HG02970 (cell line): ENCODE measurements around the gene ZNF516.

ENCODE experiments used
- ATAC-seq: cut with Tn5 transposase; IDR thresholded peaks from one replicate; pipeline ENCODE4 v1.9.1; 2021; ENCODE audit warnings: mild to moderate bottlenecking, moderate library complexity, moderate number of reproducible peaks; ENCODE audit not compliant: unreplicated experiment, low FRiP score

ZNF516 gene

GRCh38 chr18:76445275-76445674, 49.8 kb downstream of the ZNF516 start:
- ATAC-seq = no peak

GRCh38 chr18:76444446-76445105, 50.5 kb downstream of the ZNF516 start:
- ATAC-seq = no peak

- ATAC-seq = no peak
These were observed 51.3 kb downstream of the ZNF516 start for GRCh38 chr18:76443519-76444445.

GRCh38 chr18:76442413-76443171, 52.5 kb downstream of the ZNF516 start:
- no peak for ATAC-seq

- no peak for ATAC-seq
These were observed 53.2 kb downstream of the ZNF516 start for GRCh38 chr18:76441668-76442412.

GRCh38 chr18:76441002-76441667, 53.9 kb downstream of the ZNF516 start:
- no peak for ATAC-seq

GRCh38 chr18:76437910-76438309, 57.1 kb downstream of the ZNF516 start:
- ATAC-seq = no peak

- ATAC-seq = no peak
These were observed 58.0 kb downstream of the ZNF516 start for GRCh38 chr18:76437011-76437410.

GRCh38 chr18:76436342-76436741, 58.7 kb downstream of the ZNF516 start:
- no peak for ATAC-seq

- ATAC-seq = no peak
These were observed 59.6 kb downstream of the ZNF516 start for GRCh38 chr18:76435316-76435989.

GRCh38 chr18:76434452-76434851, 60.6 kb downstream of the ZNF516 start:
- ATAC-seq = no peak

- ATAC-seq = no peak
These were observed 61.3 kb downstream of the ZNF516 start for GRCh38 chr18:76433788-76434187.

GRCh38 chr18:76432970-76433767, 61.9 kb downstream of the ZNF516 start:
- ATAC-seq = no peak

GRCh38 chr18:76432274-76432755, 62.7 kb downstream of the ZNF516 start:
- no peak for ATAC-seq

GRCh38 chr18:76431437-76432273, 63.4 kb downstream of the ZNF516 start:
- no peak for ATAC-seq

GRCh38 chr18:76430636-76431035, 64.4 kb downstream of the ZNF516 start:
- no peak for ATAC-seq
